OCI-LY1 (cell line): Measurements from ENCODE around the gene CFAP46.

Experiments used
- CTCF ChIP-seq: fragments of 200-600 bp; sonication (generic), shearing (Covaris generic); IDR thresholded peaks from 2 replicates; pipeline ENCODE4 v1.5.1; 2017; ENCODE audit warnings: mild to moderate bottlenecking, antibody characterized with exemption, low read length, moderate library complexity, mixed read lengths
- EZH2 ChIP-seq: fragments of 200-600 bp; sonication (generic), shearing (Covaris generic); IDR thresholded peaks from 2 replicates; pipeline ENCODE4 v1.8.0; 2017; ENCODE audit warnings: borderline replicate concordance, mixed run types, mild to moderate bottlenecking, antibody characterized with exemption, low read length, moderate library complexity, mixed read lengths

- TF ChIP-seq CTCF (no peak), EZH2 (no peak)
These were observed 108.8 kb downstream of the CFAP46 start for GRCh38 chr10:132833421-132834111.
